Aorta (tissue), 5 donors: Measurements from ENCODE around the gene HAAO. TPM values are rescaled to one million over a fixed set of nuclear protein-coding genes. Genes with fewer than 3 reads are reported as not detected.

Experiments
- ATAC-seq: fragments of 200-7000 bp; cut with Tn5 transposase; one replicate; pipeline ENCODE4 v1.9.1; 2022; ENCODE audit warnings: moderate library complexity; ENCODE audit not compliant: low FRiP score
- DNase-seq, 2 donors: peaks; one replicate each; pipeline ENCODE4 v3.0.0-alpha.2; 2020
- H3K27ac ChIP-seq, 2 donors: one replicate each; pipeline ENCODE4 v1.5.1; 2013; ENCODE audit warnings: low read length in 2 of 2, mild to moderate bottlenecking in 2 of 2, moderate library complexity in 2 of 2, control low read depth in 1 of 2, inconsistent platforms in 1 of 2, low read depth in 1 of 2
- H3K27me3 ChIP-seq, 2 donors: one replicate each; pipeline ENCODE4 v1.6.1; 2013; ENCODE audit warnings: control low read depth in 1 of 2, low read length in 1 of 2, mild to moderate bottlenecking in 1 of 2, moderate library complexity in 1 of 2; ENCODE audit not compliant: insufficient read depth in 2 of 2, control insufficient read depth in 1 of 2
- H3K36me3 ChIP-seq, 2 donors: one replicate each; pipeline ENCODE4 v1.6.1; 2013; ENCODE audit warnings: control low read depth in 1 of 2, low read length in 1 of 2, mild to moderate bottlenecking in 1 of 2; ENCODE audit not compliant: insufficient read depth in 2 of 2, control insufficient read depth in 1 of 2
- H3K4me1 ChIP-seq, 2 donors: one replicate each; pipeline ENCODE4 v1.6.1; 2013; ENCODE audit warnings: low read length in 2 of 2, control low read depth in 1 of 2, mild to moderate bottlenecking in 1 of 2, moderate library complexity in 1 of 2; ENCODE audit not compliant: insufficient read depth in 2 of 2, control insufficient read depth in 1 of 2
- H3K4me3 ChIP-seq, 2 donors: one replicate each; pipeline ENCODE4 v1.5.1; 2013; ENCODE audit warnings: low read length in 2 of 2, control low read depth in 1 of 2, mild to moderate bottlenecking in 1 of 2
- H3K9me3 ChIP-seq: one replicate; pipeline ENCODE4 v1.6.1; 2013; ENCODE audit warnings: mild to moderate bottlenecking, low read length; ENCODE audit not compliant: control insufficient read depth
- WGBS, 2 donors: extraction: QIAGEN DNeasy Blood & Tissue Kit; methylation state at CpG; one replicate each; pipeline ENCODE4 v1.1.7; 2013; 5-methylcytosine and 5-hydroxymethylcytosine counted together
- intact Hi-C, 2 donors: fragments of 100-400 bp; cut with DNase I; formaldehyde crosslinking; loops; one replicate each; pipeline versions ENCODE4 v1.14.2 to v1.15.0; 2022
- polyA plus RNA-seq, 2 donors: library from polyadenylated mRNA; stranded (reverse); fragments of 200-250 nt; gene quantifications; one replicate each; pipeline ENCODE4 v1.2.3, GENCODE V29; 2013
- total RNA-seq, 2 donors: library from RNA; stranded (reverse); fragmentation: NEBNext Ultra II Directional; extraction: Animal tissue kit (Norgen Biotek cat#: 25700); gene quantifications; one replicate each; pipeline ENCODE4 v1.2.1, GENCODE V29; 2021
- donor health status: healthy with polysubstance abuse.
- donor health status: Bipolar disorder and iron deficiency.
- donor health status: DM: no; HTN: no; CAD: no.
- donor health status: DM: no; HTN: no; CAD: no.
- donor health status: DM: yes; HTN: yes; CAD: no.

Gene HAAO
- total and polyA plus RNA-seq, 4 donors, result 22.0 to 54.5 (median 31.3) TPM

GRCh38 chr2:42809131-42809818 is 16.9 kb upstream of the HAAO start:
- Histone ChIP-seq H3K9me3 (no peaks in the 10 kb centered on the region), H3K4me3 (peak overlapping the region; percentile 18 to 95), H3K27ac (peak overlapping the region; percentile 38 to 86), H3K27me3 (no peaks in the 10 kb centered on the region), H3K36me3 (no peaks in the 10 kb centered on the region), H3K4me1 (peaks cover 0 to 4% of the 10 kb centered on the region in 2 donors)
- DNase-seq (no peak), ATAC-seq (no peak)
- 31 to 34% methylated on average over 10 of the region's 10 CpGs for WGBS, 2 donors
- intact Hi-C loops, result no loop called here

- 91 to 97% methylated on average over 5 of the region's 5 CpGs for WGBS, 2 donors
- H3K4me3 ChIP-seq, result no peak overlapping the region
- intact Hi-C loops, result no loop called here
- ATAC-seq (no peak), DNase-seq (no peak)
- no peaks in the 10 kb centered on the region for H3K9me3 ChIP-seq
- peaks cover 0 to 4% of the 10 kb centered on the region in 2 donors for H3K4me1 ChIP-seq
- H3K27me3 ChIP-seq, result no peaks in the 10 kb centered on the region
- no peak overlapping the region for H3K27ac ChIP-seq
- no peaks in the 10 kb centered on the region for H3K36me3 ChIP-seq
Measured at GRCh38 chr2:42808301-42808700, 15.9 kb upstream of the HAAO start.

GRCh38 chr2:42806786-42807185 is 14.4 kb upstream of the HAAO start:
- no peaks in the 10 kb centered on the region for H3K9me3 ChIP-seq
- peaks cover 4% of the 10 kb centered on the region in 2 donors for H3K4me1 ChIP-seq
- WGBS, 2 donors, result 86 to 88% methylated on average over 6 of the region's 6 CpGs
- intact Hi-C loops, result no loop called here
- no peak for ATAC-seq
- no peak overlapping the region for H3K27ac ChIP-seq
- H3K4me3 ChIP-seq, result no peak overlapping the region
- DNase-seq, result no peak
- H3K27me3 ChIP-seq, result no peaks in the 10 kb centered on the region
- H3K36me3 ChIP-seq, result no peaks in the 10 kb centered on the region

GRCh38 chr2:42804891-42805290 is 12.5 kb upstream of the HAAO start:
- Histone ChIP-seq H3K36me3 (no peaks in the 10 kb centered on the region), H3K4me1 (peaks cover 4 to 7% of the 10 kb centered on the region in 2 donors), H3K27me3 (no peaks in the 10 kb centered on the region), H3K9me3 (no peaks in the 10 kb centered on the region), H3K27ac (no peak overlapping the region), H3K4me3 (no peak overlapping the region)
- DNase-seq, result no peak
- no peak for ATAC-seq
- intact Hi-C loops, result no loop called here
- 74% methylated on average over 5 of the region's 5 CpGs for WGBS, 2 donors

- Histone ChIP-seq H3K9me3 (no peaks in the 10 kb centered on the region), H3K27ac (no peak overlapping the region), H3K4me1 (peaks cover 4 to 7% of the 10 kb centered on the region in 2 donors), H3K4me3 (no peak overlapping the region), H3K27me3 (no peaks in the 10 kb centered on the region), H3K36me3 (no peaks in the 10 kb centered on the region)
- intact Hi-C loops, result no loop called here
- DNase-seq (no peak), ATAC-seq (no peak)
- WGBS, 2 donors, result 79 to 84% methylated on average over 3 of the region's 3 CpGs
Measured at GRCh38 chr2:42804338-42804737, 12.0 kb upstream of the HAAO start.

- peaks cover 3 to 4% of the 10 kb centered on the region in 2 donors for H3K4me1 ChIP-seq
- 75 to 76% methylated on average over 6 of the region's 6 CpGs for WGBS, 2 donors
- no peaks in the 10 kb centered on the region for H3K36me3 ChIP-seq
- no peak overlapping the region for H3K4me3 ChIP-seq
- intact Hi-C loops, result no loop called here
- no peak for DNase-seq
- H3K27me3 ChIP-seq, result no peaks in the 10 kb centered on the region
- no peak for ATAC-seq
- no peak overlapping the region for H3K27ac ChIP-seq
- H3K9me3 ChIP-seq, result no peaks in the 10 kb centered on the region
Measured at GRCh38 chr2:42802150-42802549, 9.8 kb upstream of the HAAO start.

- WGBS, 2 donors, result 3 to 7% methylated on average over 4 of the region's 4 CpGs
- H3K9me3 ChIP-seq, result no peaks in the 10 kb centered on the region
- ATAC-seq, result peak; percentile 36
- H3K4me1 ChIP-seq, result peaks cover 3 to 4% of the 10 kb centered on the region in 2 donors
- H3K27ac ChIP-seq, result peak overlapping the region; percentile 29 to 74
- intact Hi-C loops, result no loop called here
- no peak overlapping the region for H3K4me3 ChIP-seq
- H3K27me3 ChIP-seq, result no peaks in the 10 kb centered on the region
- no peaks in the 10 kb centered on the region for H3K36me3 ChIP-seq
- DNase-seq, result peak in 1 of 2 donors; percentile 81
Measured at GRCh38 chr2:42801381-42801780, 9.0 kb upstream of the HAAO start.

GRCh38 chr2:42800981-42801380 is 8.6 kb upstream of the HAAO start:
- ATAC-seq (peak; percentile 67), DNase-seq (no peak)
- Histone ChIP-seq H3K9me3 (no peaks in the 10 kb centered on the region), H3K4me3 (no peak overlapping the region), H3K36me3 (no peaks in the 10 kb centered on the region), H3K27ac (peak overlapping the region; percentile 29 to 74), H3K4me1 (peaks cover 3 to 4% of the 10 kb centered on the region in 2 donors), H3K27me3 (no peaks in the 10 kb centered on the region)
- intact Hi-C loops, result no loop called here
- WGBS, 2 donors, result 48 to 52% methylated on average over 2 of the region's 2 CpGs

- 93 to 96% methylated on average over 4 of the region's 4 CpGs for WGBS, 2 donors
- no peak overlapping the region for H3K4me3 ChIP-seq
- intact Hi-C loops, result no loop called here
- H3K36me3 ChIP-seq, result no peaks in the 10 kb centered on the region
- H3K27ac ChIP-seq, result no peak overlapping the region
- H3K9me3 ChIP-seq, result no peaks in the 10 kb centered on the region
- ATAC-seq, result no peak
- no peak for DNase-seq
- no peaks in the 10 kb centered on the region for H3K27me3 ChIP-seq
- H3K4me1 ChIP-seq, result peaks cover 3 to 4% of the 10 kb centered on the region in 2 donors
Measured at GRCh38 chr2:42800461-42800962, 8.1 kb upstream of the HAAO start.
